Airway epithelial cell (primary cell): ENCODE data around the gene C17orf107. TPM values are rescaled to one million over a fixed set of nuclear protein-coding genes. Genes with fewer than 3 reads are reported as not detected.

Source experiments
- total RNA-seq: library from RNA; depleted of rRNA; stranded (reverse); fragments of >200 nt; gene quantifications from 2 replicates; pipeline ENCODE4 v1.2.3, GENCODE V29; 2015

Gene C17orf107
- total RNA-seq, result 1.1 and 1.2 TPM in 2 replicates

GRCh38 chr17:4899341-4900230 lies at the start of gene C17orf107:
TSS of gene C17orf107 (plus strand) at chr17:4899536. CDS start at chr17:4899763, 227 bp downstream.

GRCh38 chr17:4903051-4903818 lies 3.9 kb downstream of the C17orf107 start, which contains the start of gene CHRNE:
TSS of gene CHRNE (minus strand) at chr17:4903098. CDS start at chr17:4903063, 35 bp downstream.

GRCh38 chr17:4931963-4932362 lies 32.6 kb downstream of the C17orf107 start, which contains the start of gene GP1BA:
TSS of gene GP1BA (plus strand) at chr17:4932277. CDS start at chr17:4932605, 328 bp downstream.

GRCh38 chr17:4939796-4940554 lies 40.6 kb downstream of the C17orf107 start, which contains the start of the genes RNF167 and SLC25A11:
TSS of gene RNF167 (plus strand) at chr17:4940268. CDS start at chr17:4940910, 642 bp downstream.
TSS of gene SLC25A11 (minus strand) at chr17:4940046. CDS start at chr17:4939910, 136 bp downstream.

GRCh38 chr17:4948166-4948930 lies 49.0 kb downstream of the C17orf107 start, which contains the start of gene PFN1:
TSS of gene PFN1 (minus strand) at chr17:4948530. CDS start at chr17:4948394, 136 bp downstream.

GRCh38 chr17:4950746-4951204 lies 51.4 kb downstream of the C17orf107 start, which contains the start of gene ENO3:
TSS of gene ENO3 (plus strand) at chr17:4951119. CDS start at chr17:4951830, 711 bp downstream.

Other genes with a start within 250 kb of the C17orf107 start
- 33.1 and 34.1 TPM in 2 replicates for gene PELP1, start 195.4 kb upstream of the C17orf107 start, total RNA-seq
- gene ARRB2, start 188.9 kb upstream of the C17orf107 start, total RNA-seq, result 10.1 and 15.7 TPM in 2 replicates
- gene MED11, start 168.1 kb upstream of the C17orf107 start, total RNA-seq, result 25.0 and 28.1 TPM in 2 replicates
- 0.28 TPM in 1 of 2 replicates, not detected in the other for gene ZMYND15, start 159.7 kb upstream of the C17orf107 start, total RNA-seq
- gene CXCL16, start 159.6 kb upstream of the C17orf107 start, total RNA-seq, result 16.3 and 16.7 TPM in 2 replicates
- not detected in 2 replicates for gene TM4SF5, start 127.7 kb upstream of the C17orf107 start, total RNA-seq
- 4.0 TPM in 1 of 2 replicates, not detected in the other for gene VMO1, start 113.2 kb upstream of the C17orf107 start, total RNA-seq
- not detected in 2 replicates for gene GLTPD2, start 110.6 kb upstream of the C17orf107 start, total RNA-seq
- gene PSMB6, start 103.4 kb upstream of the C17orf107 start, total RNA-seq, result 270 and 310 TPM in 2 replicates
- gene PLD2, start 92.4 kb upstream of the C17orf107 start, total RNA-seq, result 12.7 and 24.6 TPM in 2 replicates
- 81.2 and 108 TPM in 2 replicates for gene MINK1, start 66.2 kb upstream of the C17orf107 start, total RNA-seq
- 0.35 TPM in 1 of 2 replicates, not detected in the other for gene CHRNE, start 3.6 kb downstream of the C17orf107 start, total RNA-seq
- gene GP1BA, start 32.7 kb downstream of the C17orf107 start, total RNA-seq, result not detected in 2 replicates
- gene SLC25A11, start 40.5 kb downstream of the C17orf107 start, total RNA-seq, result 71.0 and 71.2 TPM in 2 replicates
- 60.5 and 75.3 TPM in 2 replicates for gene RNF167, start 40.7 kb downstream of the C17orf107 start, total RNA-seq
- 1,491 and 1,690 TPM in 2 replicates for gene PFN1, start 49.0 kb downstream of the C17orf107 start, total RNA-seq
- 0.37 and 0.56 TPM in 2 replicates for gene ENO3, start 51.6 kb downstream of the C17orf107 start, total RNA-seq
- gene SPAG7, start 68.3 kb downstream of the C17orf107 start, total RNA-seq, result 62.1 and 64.7 TPM in 2 replicates
- gene CAMTA2, start 88.1 kb downstream of the C17orf107 start, total RNA-seq, result 11.8 and 18.3 TPM in 2 replicates
- 0.42 TPM in 1 of 2 replicates, not detected in the other for gene INCA1, start 98.0 kb downstream of the C17orf107 start, total RNA-seq
- 85.1 and 85.2 TPM in 2 replicates for gene KIF1C, start 98.4 kb downstream of the C17orf107 start, total RNA-seq
- 0.35 and 0.70 TPM in 2 replicates for gene SLC52A1, start 135.9 kb downstream of the C17orf107 start, total RNA-seq
- 0.14 and 0.71 TPM in 2 replicates for gene ZFP3, start 178.9 kb downstream of the C17orf107 start, total RNA-seq
- gene ZNF232, start 212.3 kb downstream of the C17orf107 start, total RNA-seq, result 1.6 and 3.4 TPM in 2 replicates
- not detected in 2 replicates for gene USP6, start 216.5 kb downstream of the C17orf107 start, total RNA-seq